ENCODE data around the gene CMYA5.

The CMYA5 gene

DNA sequence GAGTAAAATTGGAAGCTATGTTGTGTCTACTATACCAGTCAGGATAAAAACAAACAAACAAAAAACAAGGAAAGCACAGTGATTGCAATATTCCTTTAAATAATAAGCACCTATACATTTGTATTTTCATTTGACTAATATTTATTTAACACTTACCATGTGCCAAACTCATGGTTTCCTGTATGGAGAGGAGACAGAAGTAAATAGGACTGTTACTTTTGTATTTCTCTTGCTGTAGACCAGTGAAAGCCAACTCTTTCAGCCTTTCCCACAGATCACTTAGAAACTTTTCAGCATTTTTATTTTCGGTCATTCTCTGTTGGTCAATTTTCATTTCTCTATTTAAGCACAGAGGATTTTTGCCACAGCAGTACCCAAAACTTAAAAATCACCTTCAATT, 4.5 kb downstream of the CMYA5 start:
- Histone ChIP-seq H3K4me2 (ENCODE audit: low read length) (no peak overlapping the region), H3K9me3 (ENCODE audit: control insufficient read depth, insufficient read depth, low read length) (no peaks in the 10 kb centered on the region), H3F3A (ENCODE audit: control insufficient read depth, insufficient read depth) (no peaks in the 10 kb centered on the region), H3K4me3 (ENCODE audit: low read length) (no peak overlapping the region), H3K27ac (ENCODE audit: low read depth, low read length) (no peak overlapping the region), H3K27me3 (ENCODE audit: control insufficient read depth, low read length) (no peaks in the 10 kb centered on the region), H3K79me2 (ENCODE audit: control insufficient read depth, low read length) (no peaks in the 10 kb centered on the region), H3K9me2 (replicated peaks; ENCODE audit: control insufficient read depth, low read length) (no peaks in the 10 kb centered on the region), H3K4me1 (ENCODE audit: control insufficient read depth, low read length) (no peaks in the 10 kb centered on the region), H3K36me3 (ENCODE audit: control insufficient read depth, low read length) (no peaks in the 10 kb centered on the region), H4K20me1 (ENCODE audit: control insufficient read depth, insufficient read depth, low read depth, low read length) (no peaks in the 10 kb centered on the region)
- TF ChIP-seq, protein P1, sequence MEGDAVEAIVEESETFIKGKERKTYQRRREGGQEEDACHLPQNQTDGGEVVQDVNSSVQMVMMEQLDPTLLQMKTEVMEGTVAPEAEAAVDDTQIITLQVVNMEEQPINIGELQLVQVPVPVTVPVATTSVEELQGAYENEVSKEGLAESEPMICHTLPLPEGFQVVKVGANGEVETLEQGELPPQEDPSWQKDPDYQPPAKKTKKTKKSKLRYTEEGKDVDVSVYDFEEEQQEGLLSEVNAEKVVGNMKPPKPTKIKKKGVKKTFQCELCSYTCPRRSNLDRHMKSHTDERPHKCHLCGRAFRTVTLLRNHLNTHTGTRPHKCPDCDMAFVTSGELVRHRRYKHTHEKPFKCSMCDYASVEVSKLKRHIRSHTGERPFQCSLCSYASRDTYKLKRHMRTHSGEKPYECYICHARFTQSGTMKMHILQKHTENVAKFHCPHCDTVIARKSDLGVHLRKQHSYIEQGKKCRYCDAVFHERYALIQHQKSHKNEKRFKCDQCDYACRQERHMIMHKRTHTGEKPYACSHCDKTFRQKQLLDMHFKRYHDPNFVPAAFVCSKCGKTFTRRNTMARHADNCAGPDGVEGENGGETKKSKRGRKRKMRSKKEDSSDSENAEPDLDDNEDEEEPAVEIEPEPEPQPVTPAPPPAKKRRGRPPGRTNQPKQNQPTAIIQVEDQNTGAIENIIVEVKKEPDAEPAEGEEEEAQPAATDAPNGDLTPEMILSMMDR (IDR thresholded peaks at IDR 0.05; ENCODE audit: low read depth, low read length, poor library complexity, severe bottlenecking), result no peak
- TF ChIP-seq EZH2phosphoT487 (IDR thresholded peaks at IDR 0.05; ENCODE audit: borderline replicate concordance, low read length), result no peak

DNA sequence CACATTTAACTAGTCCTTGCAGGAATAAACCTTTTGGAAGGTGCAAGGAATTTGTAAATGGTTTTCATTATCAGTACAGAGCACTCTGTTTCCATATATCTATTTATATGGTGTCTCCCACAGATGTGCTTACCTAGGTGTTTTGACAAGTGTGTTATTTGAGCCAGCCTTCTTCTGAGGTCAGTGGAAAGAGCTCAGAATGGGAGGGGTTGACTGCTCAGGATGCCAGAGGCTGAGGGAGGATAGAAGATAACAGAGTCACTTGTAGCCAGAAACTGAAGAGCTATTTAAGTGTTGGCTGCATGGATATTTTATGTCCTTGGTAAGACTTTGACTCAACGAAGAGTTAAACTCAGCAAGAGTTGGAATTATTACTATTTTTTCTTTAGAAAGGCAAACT, 5.0 kb downstream of the CMYA5 start:
- Histone ChIP-seq H3K4me2 (ENCODE audit: low read length) (no peak overlapping the region), H4K20me1 (ENCODE audit: control insufficient read depth, insufficient read depth, low read depth, low read length) (no peaks in the 10 kb centered on the region), H3K4me1 (ENCODE audit: control insufficient read depth, low read length) (no peaks in the 10 kb centered on the region), H3K36me3 (ENCODE audit: control insufficient read depth, low read length) (no peaks in the 10 kb centered on the region), H3F3A (ENCODE audit: control insufficient read depth, insufficient read depth) (no peaks in the 10 kb centered on the region), H3K9me3 (ENCODE audit: control insufficient read depth, insufficient read depth, low read length) (no peaks in the 10 kb centered on the region), H3K4me3 (ENCODE audit: low read length) (no peak overlapping the region), H3K9me2 (replicated peaks; ENCODE audit: control insufficient read depth, low read length) (no peaks in the 10 kb centered on the region), H3K79me2 (ENCODE audit: control insufficient read depth, low read length) (no peaks in the 10 kb centered on the region), H3K27me3 (ENCODE audit: control insufficient read depth, low read length) (no peaks in the 10 kb centered on the region), H3K27ac (ENCODE audit: low read depth, low read length) (no peak overlapping the region)
- no peak for TF ChIP-seq EZH2phosphoT487 (IDR thresholded peaks at IDR 0.05; ENCODE audit: borderline replicate concordance, low read length)
- TF ChIP-seq, protein P1 (IDR thresholded peaks at IDR 0.05; ENCODE audit: low read depth, low read length, poor library complexity, severe bottlenecking), result no peak

DNA sequence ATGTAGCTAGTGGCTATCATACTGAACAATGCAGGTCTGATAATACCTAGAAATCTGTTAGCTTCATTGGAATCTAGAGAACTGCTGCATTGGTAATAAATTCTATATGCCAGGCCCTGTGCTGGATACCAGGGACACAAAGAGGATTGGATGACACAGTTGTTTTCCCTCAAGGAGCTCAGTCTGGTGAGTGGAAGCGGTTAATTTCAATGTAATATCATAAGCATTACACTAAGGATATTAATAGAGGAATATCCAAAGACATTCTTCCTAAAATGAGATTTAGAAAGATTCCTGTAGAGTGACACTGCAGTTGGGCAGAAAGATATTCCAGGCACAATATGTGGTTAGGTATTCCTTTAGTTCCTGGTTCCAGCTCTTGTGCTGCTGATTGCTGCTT, 5.9 kb downstream of the CMYA5 start:
- no peak for TF ChIP-seq EZH2phosphoT487 (IDR thresholded peaks at IDR 0.05; ENCODE audit: borderline replicate concordance, low read length)
- TF ChIP-seq, protein P1 (IDR thresholded peaks at IDR 0.05; ENCODE audit: low read depth, low read length, poor library complexity, severe bottlenecking), result no peak
- Histone ChIP-seq H4K20me1 (ENCODE audit: control insufficient read depth, insufficient read depth, low read depth, low read length) (no peaks in the 10 kb centered on the region), H3K9me3 (ENCODE audit: control insufficient read depth, insufficient read depth, low read length) (no peaks in the 10 kb centered on the region), H3K4me1 (ENCODE audit: control insufficient read depth, low read length) (no peaks in the 10 kb centered on the region), H3K27me3 (ENCODE audit: control insufficient read depth, low read length) (no peaks in the 10 kb centered on the region), H3K79me2 (ENCODE audit: control insufficient read depth, low read length) (no peaks in the 10 kb centered on the region), H3F3A (ENCODE audit: control insufficient read depth, insufficient read depth) (no peaks in the 10 kb centered on the region), H3K9me2 (replicated peaks; ENCODE audit: control insufficient read depth, low read length) (no peaks in the 10 kb centered on the region), H3K4me2 (ENCODE audit: low read length) (no peak overlapping the region), H3K4me3 (ENCODE audit: low read length) (no peak overlapping the region), H3K27ac (ENCODE audit: low read depth, low read length) (no peak overlapping the region), H3K36me3 (ENCODE audit: control insufficient read depth, low read length) (no peaks in the 10 kb centered on the region)

Measured in DOHH2 (cell line).